T-helper 22 cell (primary cell): Measurements from ENCODE around the gene MSTO1.
"Not testable (repeated sequence)": the region's sequence is repeated elsewhere in the genome, so short reads cannot be mapped to it uniquely, and the experiment has no call there.

ENCODE experiments used
- DNase-seq: peaks from one replicate; pipeline ENCODE4 v3.0.0-alpha.2; 2020; ENCODE audit warnings: low read depth

MSTO1 gene

GRCh38 chr1:155622191-155622590 is 12.2 kb downstream of the MSTO1 start:
- no peak for DNase-seq

- no peak for DNase-seq
Measured at GRCh38 chr1:155623357-155623756, 13.3 kb downstream of the MSTO1 start.

GRCh38 chr1:155626428-155626827 is 16.4 kb downstream of the MSTO1 start:
- not testable (repeated sequence) for DNase-seq

- no peak for DNase-seq
Measured at GRCh38 chr1:155636397-155637153, 26.6 kb downstream of the MSTO1 start.

GRCh38 chr1:155640367-155640766 is 30.3 kb downstream of the MSTO1 start:
- no peak for DNase-seq

- DNase-seq: not testable (repeated sequence)
Measured at GRCh38 chr1:155642559-155643180, 32.7 kb downstream of the MSTO1 start.

- no peak for DNase-seq
Measured at GRCh38 chr1:155643230-155643629, 33.2 kb downstream of the MSTO1 start.

GRCh38 chr1:155645034-155645598 is 35.1 kb downstream of the MSTO1 start:
- no peak for DNase-seq

- DNase-seq: no peak
Measured at GRCh38 chr1:155645648-155646047, 35.6 kb downstream of the MSTO1 start.

- no peak for DNase-seq
Measured at GRCh38 chr1:155646307-155646706, 36.3 kb downstream of the MSTO1 start.

- DNase-seq: no peak
Measured at GRCh38 chr1:155648207-155649147, 38.5 kb downstream of the MSTO1 start.

GRCh38 chr1:155649676-155650075 is 39.7 kb downstream of the MSTO1 start:
- no peak for DNase-seq

GRCh38 chr1:155650231-155650757 is 40.3 kb downstream of the MSTO1 start:
- DNase-seq: no peak

GRCh38 chr1:155651861-155652661 is 42.0 kb downstream of the MSTO1 start:
- no peak for DNase-seq

- no peak for DNase-seq
Measured at GRCh38 chr1:155652951-155653350, 42.9 kb downstream of the MSTO1 start.

GRCh38 chr1:155657463-155657862 is 47.4 kb downstream of the MSTO1 start:
- no peak for DNase-seq

GRCh38 chr1:155661239-155661638 is 51.2 kb downstream of the MSTO1 start:
- not testable (repeated sequence) for DNase-seq
